ENCODE measurements around the gene PTPRN2. TPM values are rescaled to one million over a fixed set of nuclear protein-coding genes. Genes with fewer than 3 reads are reported as not detected.

The PTPRN2 gene
- total and polyA plus RNA-seq, 2 donors from 2014 or later: 4.8 to 6.2 TPM

DNA sequence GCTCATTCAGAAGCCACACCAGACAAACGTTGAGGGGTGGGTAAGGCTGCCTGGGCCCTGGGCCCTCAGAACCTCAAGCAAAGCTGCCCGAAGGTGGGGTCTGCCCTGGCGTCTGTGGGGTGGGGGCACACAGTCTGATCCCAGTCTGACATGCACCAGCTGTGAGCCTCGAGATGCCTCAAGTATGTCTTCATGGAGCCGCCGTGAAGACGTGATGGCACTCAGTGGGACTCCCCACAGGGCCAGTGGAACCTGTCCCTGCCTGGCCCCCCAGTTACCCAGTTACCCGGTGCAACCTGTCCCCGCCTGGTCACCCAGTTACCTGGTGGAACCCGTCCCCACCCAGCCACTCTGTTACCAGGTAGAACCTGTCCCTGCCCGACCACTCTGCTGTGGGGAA is 351.2 kb downstream of the PTPRN2 start:
- peak in 1 of 5 donors; percentile 52 for DNase-seq
- H3K27ac ChIP-seq (ENCODE audit: low read depth in 2 of 2, low read length in 2 of 2): no peak overlapping the region
- H3K27me3 ChIP-seq (ENCODE audit: control insufficient read depth, insufficient read depth, low read length): no peaks in the 10 kb centered on the region
- TF ChIP-seq, protein P1, sequence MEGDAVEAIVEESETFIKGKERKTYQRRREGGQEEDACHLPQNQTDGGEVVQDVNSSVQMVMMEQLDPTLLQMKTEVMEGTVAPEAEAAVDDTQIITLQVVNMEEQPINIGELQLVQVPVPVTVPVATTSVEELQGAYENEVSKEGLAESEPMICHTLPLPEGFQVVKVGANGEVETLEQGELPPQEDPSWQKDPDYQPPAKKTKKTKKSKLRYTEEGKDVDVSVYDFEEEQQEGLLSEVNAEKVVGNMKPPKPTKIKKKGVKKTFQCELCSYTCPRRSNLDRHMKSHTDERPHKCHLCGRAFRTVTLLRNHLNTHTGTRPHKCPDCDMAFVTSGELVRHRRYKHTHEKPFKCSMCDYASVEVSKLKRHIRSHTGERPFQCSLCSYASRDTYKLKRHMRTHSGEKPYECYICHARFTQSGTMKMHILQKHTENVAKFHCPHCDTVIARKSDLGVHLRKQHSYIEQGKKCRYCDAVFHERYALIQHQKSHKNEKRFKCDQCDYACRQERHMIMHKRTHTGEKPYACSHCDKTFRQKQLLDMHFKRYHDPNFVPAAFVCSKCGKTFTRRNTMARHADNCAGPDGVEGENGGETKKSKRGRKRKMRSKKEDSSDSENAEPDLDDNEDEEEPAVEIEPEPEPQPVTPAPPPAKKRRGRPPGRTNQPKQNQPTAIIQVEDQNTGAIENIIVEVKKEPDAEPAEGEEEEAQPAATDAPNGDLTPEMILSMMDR (IDR thresholded peaks at IDR 0.05; ENCODE audit: borderline replicate concordance, extremely low read depth, insufficient read depth): no peak
- FAIRE-seq: no peak
- H3K36me3 ChIP-seq (ENCODE audit: control insufficient read depth in 2 of 3, insufficient read depth in 3 of 3, low read length in 3 of 3): no peaks in the 10 kb centered on the region
- H3K9ac ChIP-seq (ENCODE audit: low read length in 3 of 3): no peak overlapping the region
- no peaks in the 10 kb centered on the region for H3K4me1 ChIP-seq (ENCODE audit: control insufficient read depth in 2 of 3, insufficient read depth in 2 of 3, low read depth in 1 of 3, low read length in 3 of 3)
- H3K4me3 ChIP-seq (ENCODE audit: low read length in 3 of 3): no peak overlapping the region
- intact Hi-C loops (cut with DNase I): no loop called here
- no peaks in the 10 kb centered on the region for H3K9me3 ChIP-seq (ENCODE audit: control insufficient read depth in 2 of 3, insufficient read depth in 1 of 3, low read length in 3 of 3)

DNA sequence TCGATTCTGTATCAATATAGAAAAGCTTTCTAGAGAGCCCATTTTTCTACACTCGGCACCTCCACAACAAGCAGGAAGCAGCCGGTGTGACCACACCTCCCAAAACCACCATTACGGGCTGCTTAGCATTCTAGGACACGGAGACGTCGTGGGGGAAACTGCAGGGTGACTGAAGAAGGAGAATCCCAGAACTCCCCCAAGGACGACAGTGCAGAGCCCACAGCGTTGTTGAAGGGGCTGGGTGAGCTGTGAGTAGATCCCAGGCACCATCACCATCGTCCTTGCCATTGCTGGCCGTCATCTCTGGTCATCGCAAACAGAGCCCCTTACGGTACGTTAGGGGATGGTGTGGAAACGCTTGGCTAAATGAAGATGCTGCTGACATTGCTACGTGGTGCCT is 351.8 kb downstream of the PTPRN2 start:
- intact Hi-C loops (cut with DNase I): no loop called here
- FAIRE-seq (no peak), DNase-seq (no peak)

DNA sequence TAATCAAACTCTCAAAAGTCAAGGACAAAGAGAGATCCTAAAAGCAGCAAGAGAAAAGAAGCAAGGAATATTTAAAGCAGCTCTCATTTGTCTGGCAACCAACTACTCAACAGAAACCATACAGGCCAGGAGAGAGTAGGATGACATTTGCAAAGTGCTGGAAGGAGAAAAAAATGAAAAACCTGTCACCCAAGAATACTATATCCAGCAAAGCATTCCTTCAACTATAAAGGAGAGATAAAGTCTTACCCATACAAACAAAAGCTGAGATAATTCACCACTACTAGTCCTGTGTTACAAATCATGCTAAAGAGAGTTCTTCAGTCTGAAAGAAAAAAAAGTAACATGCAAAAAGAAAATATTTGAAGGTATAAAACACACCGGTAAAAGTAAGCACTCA is 357.7 kb downstream of the PTPRN2 start:
- Histone ChIP-seq H3K4me3 (ENCODE audit: low read length in 3 of 3) (no peak overlapping the region), H3K27me3 (ENCODE audit: control insufficient read depth, insufficient read depth, low read length) (no peaks in the 10 kb centered on the region), H3K27ac (ENCODE audit: low read depth in 2 of 2, low read length in 2 of 2) (no peak overlapping the region), H3K4me1 (ENCODE audit: control insufficient read depth in 2 of 3, insufficient read depth in 2 of 3, low read depth in 1 of 3, low read length in 3 of 3) (no peaks in the 10 kb centered on the region), H3K9ac (ENCODE audit: low read length in 3 of 3) (no peak overlapping the region), H3K9me3 (ENCODE audit: control insufficient read depth in 2 of 3, insufficient read depth in 1 of 3, low read length in 3 of 3) (peaks cover 0 to 6% (median 2%) of the 10 kb centered on the region in 3 donors), H3K36me3 (ENCODE audit: control insufficient read depth in 2 of 3, insufficient read depth in 3 of 3, low read length in 3 of 3) (no peaks in the 10 kb centered on the region)
- intact Hi-C loops (cut with DNase I): no loop called here
- DNase-seq (no peak), FAIRE-seq (no peak)
- TF ChIP-seq, protein P1 (IDR thresholded peaks at IDR 0.05; ENCODE audit: borderline replicate concordance, extremely low read depth, insufficient read depth): no peak

More for the DNA sequence above, 351.8 kb downstream of the PTPRN2 start:
- Histone ChIP-seq H3K27ac (ENCODE audit: low read depth in 2 of 2, low read length in 2 of 2) (no peak overlapping the region), H3K27me3 (ENCODE audit: control insufficient read depth, insufficient read depth, low read length) (no peaks in the 10 kb centered on the region), H3K9ac (ENCODE audit: low read length in 3 of 3) (no peak overlapping the region), H3K4me1 (ENCODE audit: control insufficient read depth in 2 of 3, insufficient read depth in 2 of 3, low read depth in 1 of 3, low read length in 3 of 3) (no peaks in the 10 kb centered on the region), H3K4me3 (ENCODE audit: low read length in 3 of 3) (no peak overlapping the region), H3K9me3 (ENCODE audit: control insufficient read depth in 2 of 3, insufficient read depth in 1 of 3, low read length in 3 of 3) (no peaks in the 10 kb centered on the region), H3K36me3 (ENCODE audit: control insufficient read depth in 2 of 3, insufficient read depth in 3 of 3, low read length in 3 of 3) (no peaks in the 10 kb centered on the region)
- TF ChIP-seq, protein P1 (IDR thresholded peaks at IDR 0.05; ENCODE audit: borderline replicate concordance, extremely low read depth, insufficient read depth): no peak

DNA sequence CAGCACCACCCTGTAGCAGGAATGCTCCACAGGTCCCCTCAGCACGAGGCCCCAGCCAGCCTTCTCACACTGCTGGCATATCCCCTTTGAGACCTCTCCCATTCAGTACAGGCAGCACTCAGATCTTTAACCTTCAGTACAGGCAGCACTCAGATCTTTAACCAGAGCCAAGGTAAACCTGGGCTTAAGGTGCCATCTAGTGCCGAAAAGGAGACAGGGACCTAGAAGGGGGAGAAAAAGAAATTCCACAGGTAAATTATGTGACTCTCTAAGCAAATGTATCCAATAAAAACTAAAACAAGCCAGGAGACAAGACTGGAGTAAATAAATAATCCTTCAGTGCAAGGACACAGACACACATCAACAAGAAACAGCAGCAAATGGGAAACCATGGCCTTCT is 358.6 kb downstream of the PTPRN2 start:
- FAIRE-seq: no peak
- TF ChIP-seq, protein P1 (IDR thresholded peaks at IDR 0.05; ENCODE audit: borderline replicate concordance, extremely low read depth, insufficient read depth): no peak
- H3K4me1 ChIP-seq (ENCODE audit: control insufficient read depth in 2 of 3, insufficient read depth in 2 of 3, low read depth in 1 of 3, low read length in 3 of 3): no peaks in the 10 kb centered on the region

More for the DNA sequence above, 358.6 kb downstream of the PTPRN2 start:
- H3K27ac ChIP-seq (ENCODE audit: low read depth in 2 of 2, low read length in 2 of 2): no peak overlapping the region
- DNase-seq: peak in 1 of 5 donors; percentile 6
- intact Hi-C loops (cut with DNase I): no loop called here
- peaks cover 0 to 6% (median 2%) of the 10 kb centered on the region in 3 donors for H3K9me3 ChIP-seq (ENCODE audit: control insufficient read depth in 2 of 3, insufficient read depth in 1 of 3, low read length in 3 of 3)
- no peak overlapping the region for H3K9ac ChIP-seq (ENCODE audit: low read length in 3 of 3)
- no peak overlapping the region for H3K4me3 ChIP-seq (ENCODE audit: low read length in 3 of 3)
- H3K36me3 ChIP-seq (ENCODE audit: control insufficient read depth in 2 of 3, insufficient read depth in 3 of 3, low read length in 3 of 3): no peaks in the 10 kb centered on the region
- H3K27me3 ChIP-seq (ENCODE audit: control insufficient read depth, insufficient read depth, low read length): no peaks in the 10 kb centered on the region

Measured in kidney (tissue), 14 donors.